ENCODE results near the gene STARD9.

STARD9 gene

GRCh38 chr15:42692536-42692935 is 117.1 kb downstream of the STARD9 start:
- TF ChIP-seq REST (IDR thresholded peaks at IDR 0.05; ENCODE audit: insufficient read depth in 1 of 2, low read depth in 2 of 2, low read length in 2 of 2) (no peak), TAF1 (IDR thresholded peaks at IDR 0.05; ENCODE audit: borderline replicate concordance, insufficient read depth, low read length) (no peak), POLR2AphosphoS5 (IDR thresholded peaks at IDR 0.05; ENCODE audit: low read depth, low read length) (no peak), FOXP2 (optimal IDR thresholded peaks at IDR 0.05; ENCODE audit: borderline replicate concordance, extremely low read depth, extremely low read length, insufficient read depth) (no peak), SIN3A (IDR thresholded peaks at IDR 0.05; ENCODE audit: borderline replicate concordance, insufficient read depth, low read length) (no peak)

GRCh38 chr15:42692997-42693396 is 117.6 kb downstream of the STARD9 start:
- TF ChIP-seq POLR2AphosphoS5 (IDR thresholded peaks at IDR 0.05; ENCODE audit: low read depth, low read length) (no peak), SIN3A (IDR thresholded peaks at IDR 0.05; ENCODE audit: borderline replicate concordance, insufficient read depth, low read length) (no peak), FOXP2 (optimal IDR thresholded peaks at IDR 0.05; ENCODE audit: borderline replicate concordance, extremely low read depth, extremely low read length, insufficient read depth) (no peak), TAF1 (IDR thresholded peaks at IDR 0.05; ENCODE audit: borderline replicate concordance, insufficient read depth, low read length) (no peak), REST (IDR thresholded peaks at IDR 0.05; ENCODE audit: insufficient read depth in 1 of 2, low read depth in 2 of 2, low read length in 2 of 2) (no peak)

GRCh38 chr15:42693496-42693895 is 118.1 kb downstream of the STARD9 start:
- no peak for TF ChIP-seq SIN3A (IDR thresholded peaks at IDR 0.05; ENCODE audit: borderline replicate concordance, insufficient read depth, low read length)
- TF ChIP-seq POLR2AphosphoS5 (IDR thresholded peaks at IDR 0.05; ENCODE audit: low read depth, low read length) = no peak
- TF ChIP-seq TAF1 (IDR thresholded peaks at IDR 0.05; ENCODE audit: borderline replicate concordance, insufficient read depth, low read length) = no peak
- TF ChIP-seq FOXP2 (optimal IDR thresholded peaks at IDR 0.05; ENCODE audit: borderline replicate concordance, extremely low read depth, extremely low read length, insufficient read depth) = no peak
- no peak for TF ChIP-seq REST (IDR thresholded peaks at IDR 0.05; ENCODE audit: insufficient read depth in 1 of 2, low read depth in 2 of 2, low read length in 2 of 2)

GRCh38 chr15:42693942-42694341 is 118.5 kb downstream of the STARD9 start:
- TF ChIP-seq FOXP2 (optimal IDR thresholded peaks at IDR 0.05; ENCODE audit: borderline replicate concordance, extremely low read depth, extremely low read length, insufficient read depth) (no peak), SIN3A (IDR thresholded peaks at IDR 0.05; ENCODE audit: borderline replicate concordance, insufficient read depth, low read length) (no peak), TAF1 (IDR thresholded peaks at IDR 0.05; ENCODE audit: borderline replicate concordance, insufficient read depth, low read length) (no peak), REST (IDR thresholded peaks at IDR 0.05; ENCODE audit: insufficient read depth in 1 of 2, low read depth in 2 of 2, low read length in 2 of 2) (no peak), POLR2AphosphoS5 (IDR thresholded peaks at IDR 0.05; ENCODE audit: low read depth, low read length) (no peak)

GRCh38 chr15:42694398-42694797 is 119.0 kb downstream of the STARD9 start:
- TF ChIP-seq REST (IDR thresholded peaks at IDR 0.05; ENCODE audit: insufficient read depth in 1 of 2, low read depth in 2 of 2, low read length in 2 of 2) (no peak), POLR2AphosphoS5 (IDR thresholded peaks at IDR 0.05; ENCODE audit: low read depth, low read length) (no peak), SIN3A (IDR thresholded peaks at IDR 0.05; ENCODE audit: borderline replicate concordance, insufficient read depth, low read length) (no peak), FOXP2 (optimal IDR thresholded peaks at IDR 0.05; ENCODE audit: borderline replicate concordance, extremely low read depth, extremely low read length, insufficient read depth) (no peak), TAF1 (IDR thresholded peaks at IDR 0.05; ENCODE audit: borderline replicate concordance, insufficient read depth, low read length) (no peak)
